GM12878 (cell line): Measurements from ENCODE around the gene EBP. TPM values are rescaled to one million over a fixed set of nuclear protein-coding genes. Genes with fewer than 3 reads are reported as not detected.

ENCODE experiments used
- ATAC-seq: fragments of 200-7000 bp; cut with Tn5 transposase; 3 replicates; pipeline ENCODE4 v1.9.1; 2020; ENCODE audit warnings: mild to moderate bottlenecking, moderate library complexity
- BruUV-seq: library from RNA; stranded (reverse); fragments of 400-500 nt; replicated peaks from 2 replicates; lab custom pipeline; 2021; lab: Mats Ljungman, UMichigan
- CTCF ChIA-PET: fragments of 300-600 bp; sonication (Branson Sonifier 250); formaldehyde crosslinking; extraction: SDS; loops from one replicate; lab custom pipeline; 2021; ENCODE audit warnings: inconsistent platforms; lab: Yijun Ruan, JAX
- POLR2A ChIA-PET: fragments of 350-600 bp; formaldehyde crosslinking; extraction: SDS; loops from one replicate; lab custom pipeline; 2021; ENCODE audit warnings: inconsistent platforms; lab: Charles Lee
- RAD21 ChIA-PET: fragments of 300-600 bp; sonication (Branson Sonifier 250); formaldehyde crosslinking; loops from one replicate; lab custom pipeline; 2023; ENCODE audit warnings: antibody characterized with exemption; ENCODE audit not compliant: unreplicated experiment; lab: Charles Lee
- SMC1A ChIA-PET: fragments of 300-600 bp; sonication (Branson Sonifier 250); formaldehyde crosslinking; loops from one replicate; lab custom pipeline; 2023; ENCODE audit not compliant: unreplicated experiment, uncharacterized antibody; lab: Charles Lee
- DNase-seq: peaks from one replicate; pipeline ENCODE4 v3.0.0-alpha.2; 2011; ENCODE audit warnings: low read depth, low spot score
- FAIRE-seq: peaks from 3 replicates; lab custom pipeline; 2011; peaks lifted over from hg19 to GRCh38; lab: Jason Lieb, UNC
- H2AFZ ChIP-seq: 2 replicates; pipeline ENCODE4 v1.6.0; 2011; ENCODE audit warnings: low read depth, low read length, control low read depth; ENCODE audit not compliant: control insufficient read depth
- H3K27ac ChIP-seq: 2 replicates; pipeline ENCODE4 v1.5.1; 2011; ENCODE audit warnings: control low read depth; ENCODE audit not compliant: control insufficient read depth, insufficient read depth
- H3K27me3 ChIP-seq, 2 experiments: replicated peaks in 1 of 2; 2 replicates each; pipeline versions ENCODE4 v1.6.0 to v1.6.1; 2011; ENCODE audit warnings: low read length in 1 of 2; ENCODE audit not compliant: control insufficient read depth in 2 of 2, insufficient read depth in 2 of 2
- H3K36me3 ChIP-seq, 2 experiments: 2 replicates each; pipeline ENCODE4 v1.5.1; 2011; ENCODE audit warnings: low read length in 1 of 2; ENCODE audit not compliant: control insufficient read depth in 2 of 2, insufficient read depth in 2 of 2
- H3K4me1 ChIP-seq: 2 replicates; pipeline ENCODE4 v1.6.1; 2011; ENCODE audit warnings: mild to moderate bottlenecking, low read length, moderate library complexity, mixed read lengths; ENCODE audit not compliant: control insufficient read depth, insufficient read depth
- H3K4me2 ChIP-seq: 2 replicates; pipeline ENCODE4 v1.6.0; 2011; ENCODE audit warnings: control low read depth; ENCODE audit not compliant: control insufficient read depth, insufficient read depth
- H3K4me3 ChIP-seq: fragments of 200-600 bp; sonication (generic); 2 replicates; pipeline ENCODE4 v1.5.1; 2016
- H3K79me2 ChIP-seq: 2 replicates; pipeline ENCODE4 v1.6.0; 2011; ENCODE audit warnings: low read length; ENCODE audit not compliant: control insufficient read depth, insufficient read depth
- H3K9ac ChIP-seq: 2 replicates; pipeline ENCODE4 v1.8.0; 2011; ENCODE audit warnings: low read length, control low read depth, mixed read lengths; ENCODE audit not compliant: control insufficient read depth, insufficient read depth
- H3K9me3 ChIP-seq: replicated peaks from 3 replicates; pipeline ENCODE4 v1.5.1; 2011; ENCODE audit warnings: mild to moderate bottlenecking, low read length; ENCODE audit not compliant: control insufficient read depth, insufficient read depth
- H4K20me1 ChIP-seq: 2 replicates; pipeline ENCODE4 v1.6.0; 2011; ENCODE audit not compliant: control insufficient read depth, insufficient read depth
- BRCA1 ChIP-seq: IDR thresholded peaks from 2 replicates; pipeline ENCODE4 v1.6.1; 2011; ENCODE audit warnings: low read depth, low read length, improper control_type of control experiment
- CBX3 ChIP-seq: fragments of 200-600 bp; sonication (generic); IDR thresholded peaks from 2 replicates; pipeline ENCODE4 v1.6.1; 2016; ENCODE audit warnings: low read depth, borderline replicate concordance
- FOS ChIP-seq: IDR thresholded peaks from 3 replicates; pipeline ENCODE4 v1.6.1; 2011; ENCODE audit warnings: borderline replicate concordance; ENCODE audit not compliant: insufficient read length; ENCODE audit errors: extremely low read depth
- KLF5 ChIP-seq: fragments of 450-650 bp; IDR thresholded peaks from 2 replicates; pipeline ENCODE4 v1.6.1; 2014; ENCODE audit warnings: mild to moderate bottlenecking; ENCODE audit not compliant: partially characterized antibody
- NR2F1 ChIP-seq: fragments of 450-650 bp; conservative IDR thresholded peaks from 2 replicates; pipeline ENCODE4 v1.6.1; 2017; ENCODE audit warnings: mild to moderate bottlenecking
- SMARCA5 ChIP-seq: fragments of 450-650 bp; IDR thresholded peaks from 2 replicates; pipeline ENCODE4 v1.6.1; 2017; ENCODE audit warnings: mild to moderate bottlenecking
- SREBF2 ChIP-seq: IDR thresholded peaks from 2 replicates; pipeline ENCODE4 v1.6.1; 2012; ENCODE audit warnings: mild to moderate bottlenecking, low read length
- SRF ChIP-seq, 2 experiments: IDR thresholded peaks; 2 replicates each; pipeline ENCODE4 v1.6.1; 2011; ENCODE audit warnings: low read depth in 2 of 2, low read length in 2 of 2, mild to moderate bottlenecking in 1 of 2, moderate library complexity in 1 of 2
- TCF7 ChIP-seq: IDR thresholded peaks from 2 replicates; pipeline ENCODE4 v1.6.1; 2014; ENCODE audit warnings: antibody characterized with exemption, borderline replicate concordance
- ZNF24 ChIP-seq: fragments of 450-650 bp; IDR thresholded peaks from 2 replicates; pipeline ENCODE4 v1.6.1; 2017; ENCODE audit warnings: antibody characterized with exemption, mild to moderate bottlenecking
- WGBS: methylation state at CpG from one replicate; pipeline ENCODE4 v1.1.6; 2016; ENCODE audit warnings: low lambda C conversion rate; ENCODE audit not compliant: insufficient replicate concordance, insufficient coverage; ENCODE audit errors: missing lambda C conversion rate; 5-methylcytosine and 5-hydroxymethylcytosine counted together
- in situ Hi-C: fragments of 300-500 bp; cut with MboI; formaldehyde crosslinking; loops from 9 replicates; pipeline ENCODE4 v1.14.3; 2018; ENCODE audit warnings: mixed read lengths
- intact Hi-C: fragments of 100-400 bp; cut with micrococcal nuclease; formaldehyde crosslinking; loops from one replicate; pipeline ENCODE4 v1.14.2; 2022; ENCODE audit not compliant: unreplicated experiment
- polyA plus RNA-seq, 11 experiments: library from polyadenylated mRNA; depleted of rRNA in 4 of 11; unstranded in 6 of 11; stranded (reverse) in 5 of 11; fragments of >200 nt; fragmentation: Nextera tagmentation in 4 of 11; fragmentation: Illumina TruSeq in 1 of 11; extraction: Ambion mirVana in 4 of 11; extraction: Trizol in 1 of 11; gene quantifications; 1 replicate in 1 of 11; 2 replicates in 10 of 11; pipeline versions ENCODE4 v1.2.1 to v1.2.3, GENCODE V29; 2011 to 2016; ENCODE audit warnings: inconsistent platforms in 2 of 11, missing spikeins in 2 of 11, low read depth in 1 of 11
- total RNA-seq, 4 experiments: library from RNA; depleted of rRNA in 3 of 4; stranded (reverse); fragments of >200 nt in 3 of 4; fragmentation: Illumina TruSeq in 1 of 4; extraction: Trizol in 1 of 4; gene quantifications; 2 replicates each; pipeline versions ENCODE4 v1.2.1 to v1.2.3, GENCODE V29; 2013 to 2021
- TF ChIP-seq, protein P1 (sequence below): fragments of 450-650 bp; conservative IDR thresholded peaks from 2 replicates; pipeline ENCODE4 v1.6.1; 2017; ENCODE audit warnings: mild to moderate bottlenecking, moderate library complexity
- TF ChIP-seq, protein P2 (sequence below): fragments of 450-650 bp; formaldehyde crosslinking; IDR thresholded peaks from 2 replicates; pipeline ENCODE4 v1.4.0; 2022; ENCODE audit warnings: mild to moderate bottlenecking, moderate library complexity
- TF ChIP-seq, protein P3 (sequence below): fragments of 450-650 bp; IDR thresholded peaks from 2 replicates; pipeline ENCODE4 v1.6.1; 2017; ENCODE audit warnings: low read depth, mild to moderate bottlenecking, moderate library complexity
- TF ChIP-seq, protein P4 (sequence below): IDR thresholded peaks from 2 replicates; pipeline ENCODE4 v1.6.1; 2012; ENCODE audit warnings: low read depth, low read length, improper control_type of control experiment
- TF ChIP-seq, protein P5 (sequence below): IDR thresholded peaks from 2 replicates; pipeline ENCODE4 v1.6.1; 2011; ENCODE audit warnings: low read depth, mild to moderate bottlenecking, low read length, moderate library complexity, borderline replicate concordance; ENCODE audit errors: extremely low read depth

Gene EBP
- total and polyA plus RNA-seq, 10 of the 15 experiments (the other 5 are each of a cell fraction or from before 2014, with no cell fraction given), result 125 to 628 (median 180) TPM

DNA sequence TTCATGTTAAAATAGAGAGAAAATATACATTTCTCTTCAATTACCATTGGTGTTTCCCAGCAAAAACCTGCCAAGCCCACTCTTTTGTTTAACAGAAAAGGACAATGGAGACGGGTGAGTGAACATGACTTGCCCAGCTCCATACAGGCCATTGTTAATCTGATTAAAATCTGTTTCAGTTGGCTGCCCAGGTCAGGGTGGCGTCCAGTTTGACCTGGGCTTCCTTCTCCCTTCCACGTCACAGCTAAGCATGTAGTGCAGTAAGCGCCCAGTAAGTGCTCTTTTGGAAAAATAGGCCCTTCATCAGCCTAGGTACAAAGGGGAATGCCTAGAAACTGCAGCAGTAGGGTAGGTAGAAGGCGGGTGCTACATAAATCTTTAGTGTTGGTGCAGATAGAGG is 14.4 kb upstream of the EBP start:
- Histone ChIP-seq H2AFZ (no peak overlapping the region), H3K9ac (no peak overlapping the region), H3K4me3 (no peak overlapping the region), H3K4me2 (no peak overlapping the region)
- DNase-seq, result no peak
- ChIA-PET CTCF (interaction anchor here (0.8 to 1.7 kb wide), 3 partner anchors 14 to 33 kb away, joined by 3 to 6 read pairs (median 3); partner anchors contain the start of gene TBC1D25), SMC1A (interaction anchor here (1.9 kb wide), 1 partner anchor 32 kb away, joined by 7 read pairs; the partner anchor contains the start of gene TBC1D25), POLR2A (interaction anchor here (1.4 kb wide), 1 partner anchor 33 kb away, joined by 4 read pairs; the partner anchor contains the start of gene TBC1D25)
- WGBS, result 58% methylated on average over 5 of the region's 5 CpGs
- BruUV-seq, result no TSS peak
- TF ChIP-seq, protein P1, sequence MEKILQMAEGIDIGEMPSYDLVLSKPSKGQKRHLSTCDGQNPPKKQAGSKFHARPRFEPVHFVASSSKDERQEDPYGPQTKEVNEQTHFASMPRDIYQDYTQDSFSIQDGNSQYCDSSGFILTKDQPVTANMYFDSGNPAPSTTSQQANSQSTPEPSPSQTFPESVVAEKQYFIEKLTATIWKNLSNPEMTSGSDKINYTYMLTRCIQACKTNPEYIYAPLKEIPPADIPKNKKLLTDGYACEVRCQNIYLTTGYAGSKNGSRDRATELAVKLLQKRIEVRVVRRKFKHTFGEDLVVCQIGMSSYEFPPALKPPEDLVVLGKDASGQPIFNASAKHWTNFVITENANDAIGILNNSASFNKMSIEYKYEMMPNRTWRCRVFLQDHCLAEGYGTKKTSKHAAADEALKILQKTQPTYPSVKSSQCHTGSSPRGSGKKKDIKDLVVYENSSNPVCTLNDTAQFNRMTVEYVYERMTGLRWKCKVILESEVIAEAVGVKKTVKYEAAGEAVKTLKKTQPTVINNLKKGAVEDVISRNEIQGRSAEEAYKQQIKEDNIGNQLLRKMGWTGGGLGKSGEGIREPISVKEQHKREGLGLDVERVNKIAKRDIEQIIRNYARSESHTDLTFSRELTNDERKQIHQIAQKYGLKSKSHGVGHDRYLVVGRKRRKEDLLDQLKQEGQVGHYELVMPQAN, result no peak
- TF ChIP-seq NR2F1 (no peak), ZNF24 (no peak), TCF7 (no peak), BRCA1 (no peak), SREBF2 (no peak), SRF (IDR thresholded peaks at IDR 0.05; ENCODE audit: low read depth in 2 of 2, low read length in 2 of 2) (no peak), KLF5 (no peak), SMARCA5 (no peak), CBX3 (no peak), FOS (no peak)
- TF ChIP-seq, protein P2, sequence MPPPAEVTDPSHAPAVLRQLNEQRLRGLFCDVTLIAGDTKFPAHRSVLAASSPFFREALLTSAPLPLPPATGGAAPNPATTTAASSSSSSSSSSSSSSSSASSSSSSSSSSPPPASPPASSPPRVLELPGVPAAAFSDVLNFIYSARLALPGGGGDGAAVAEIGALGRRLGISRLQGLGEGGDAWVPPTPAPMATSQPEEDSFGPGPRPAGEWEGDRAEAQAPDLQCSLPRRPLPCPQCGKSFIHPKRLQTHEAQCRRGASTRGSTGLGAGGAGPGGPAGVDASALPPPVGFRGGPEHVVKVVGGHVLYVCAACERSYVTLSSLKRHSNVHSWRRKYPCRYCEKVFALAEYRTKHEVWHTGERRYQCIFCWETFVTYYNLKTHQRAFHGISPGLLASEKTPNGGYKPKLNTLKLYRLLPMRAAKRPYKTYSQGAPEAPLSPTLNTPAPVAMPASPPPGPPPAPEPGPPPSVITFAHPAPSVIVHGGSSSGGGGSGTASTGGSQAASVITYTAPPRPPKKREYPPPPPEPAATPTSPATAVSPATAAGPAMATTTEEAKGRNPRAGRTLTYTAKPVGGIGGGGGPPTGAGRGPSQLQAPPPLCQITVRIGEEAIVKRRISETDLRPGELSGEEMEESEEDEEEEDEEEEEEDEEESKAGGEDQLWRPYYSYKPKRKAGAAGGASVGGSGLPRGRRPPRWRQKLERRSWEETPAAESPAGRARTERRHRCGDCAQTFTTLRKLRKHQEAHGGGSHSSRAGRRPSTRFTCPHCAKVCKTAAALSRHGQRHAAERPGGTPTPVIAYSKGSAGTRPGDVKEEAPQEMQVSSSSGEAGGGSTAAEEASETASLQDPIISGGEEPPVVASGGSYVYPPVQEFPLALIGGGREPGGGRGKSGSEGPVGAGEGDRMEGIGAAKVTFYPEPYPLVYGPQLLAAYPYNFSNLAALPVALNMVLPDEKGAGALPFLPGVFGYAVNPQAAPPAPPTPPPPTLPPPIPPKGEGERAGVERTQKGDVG (CRISPR knock-in tag), result no peak
- TF ChIP-seq, protein P3, sequence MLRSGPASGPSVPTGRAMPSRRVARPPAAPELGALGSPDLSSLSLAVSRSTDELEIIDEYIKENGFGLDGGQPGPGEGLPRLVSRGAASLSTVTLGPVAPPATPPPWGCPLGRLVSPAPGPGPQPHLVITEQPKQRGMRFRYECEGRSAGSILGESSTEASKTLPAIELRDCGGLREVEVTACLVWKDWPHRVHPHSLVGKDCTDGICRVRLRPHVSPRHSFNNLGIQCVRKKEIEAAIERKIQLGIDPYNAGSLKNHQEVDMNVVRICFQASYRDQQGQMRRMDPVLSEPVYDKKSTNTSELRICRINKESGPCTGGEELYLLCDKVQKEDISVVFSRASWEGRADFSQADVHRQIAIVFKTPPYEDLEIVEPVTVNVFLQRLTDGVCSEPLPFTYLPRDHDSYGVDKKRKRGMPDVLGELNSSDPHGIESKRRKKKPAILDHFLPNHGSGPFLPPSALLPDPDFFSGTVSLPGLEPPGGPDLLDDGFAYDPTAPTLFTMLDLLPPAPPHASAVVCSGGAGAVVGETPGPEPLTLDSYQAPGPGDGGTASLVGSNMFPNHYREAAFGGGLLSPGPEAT, result no peak
- TF ChIP-seq, protein P4, sequence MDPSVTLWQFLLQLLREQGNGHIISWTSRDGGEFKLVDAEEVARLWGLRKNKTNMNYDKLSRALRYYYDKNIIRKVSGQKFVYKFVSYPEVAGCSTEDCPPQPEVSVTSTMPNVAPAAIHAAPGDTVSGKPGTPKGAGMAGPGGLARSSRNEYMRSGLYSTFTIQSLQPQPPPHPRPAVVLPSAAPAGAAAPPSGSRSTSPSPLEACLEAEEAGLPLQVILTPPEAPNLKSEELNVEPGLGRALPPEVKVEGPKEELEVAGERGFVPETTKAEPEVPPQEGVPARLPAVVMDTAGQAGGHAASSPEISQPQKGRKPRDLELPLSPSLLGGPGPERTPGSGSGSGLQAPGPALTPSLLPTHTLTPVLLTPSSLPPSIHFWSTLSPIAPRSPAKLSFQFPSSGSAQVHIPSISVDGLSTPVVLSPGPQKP, result no peak
- TF ChIP-seq, protein P5, sequence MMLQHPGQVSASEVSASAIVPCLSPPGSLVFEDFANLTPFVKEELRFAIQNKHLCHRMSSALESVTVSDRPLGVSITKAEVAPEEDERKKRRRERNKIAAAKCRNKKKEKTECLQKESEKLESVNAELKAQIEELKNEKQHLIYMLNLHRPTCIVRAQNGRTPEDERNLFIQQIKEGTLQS, result no peak
- TF ChIP-seq, all 136 proteins: peak for 0
- Histone ChIP-seq H3K27me3 (no peaks in the 10 kb centered on the region), H3K27ac (no peak overlapping the region), H3K36me3 (no peaks in the 10 kb centered on the region), H4K20me1 (no peaks in the 10 kb centered on the region), H3K4me1 (no peaks in the 10 kb centered on the region; the same call in 1 of the 2 replicates), H3K9me3 (no peaks in the 10 kb centered on the region), H3K79me2 (no peaks in the 10 kb centered on the region)
- RAD21 ChIA-PET, result no interaction called here
- in situ Hi-C loops, result no loop called here
- ATAC-seq (no peak), FAIRE-seq (no peak)
- intact Hi-C loops, result no loop called here
